Left hindlimb (tissue), 1 donor: ENCODE results near the gene FUT8.
"Not testable (repeated sequence)": the region's sequence is repeated elsewhere in the genome, so short reads cannot be mapped to it uniquely, and the experiment has no call there.

Experiments used
- DNase-seq: peaks from one replicate; pipeline ENCODE4 v3.0.0-alpha.2; 2018

FUT8 gene

GRCh38 chr14:65628664-65629063 is 216.1 kb downstream of the FUT8 start:
- DNase-seq: no peak

- DNase-seq: no peak
Observed at GRCh38 chr14:65631040-65631439, 218.5 kb downstream of the FUT8 start.

DNA sequence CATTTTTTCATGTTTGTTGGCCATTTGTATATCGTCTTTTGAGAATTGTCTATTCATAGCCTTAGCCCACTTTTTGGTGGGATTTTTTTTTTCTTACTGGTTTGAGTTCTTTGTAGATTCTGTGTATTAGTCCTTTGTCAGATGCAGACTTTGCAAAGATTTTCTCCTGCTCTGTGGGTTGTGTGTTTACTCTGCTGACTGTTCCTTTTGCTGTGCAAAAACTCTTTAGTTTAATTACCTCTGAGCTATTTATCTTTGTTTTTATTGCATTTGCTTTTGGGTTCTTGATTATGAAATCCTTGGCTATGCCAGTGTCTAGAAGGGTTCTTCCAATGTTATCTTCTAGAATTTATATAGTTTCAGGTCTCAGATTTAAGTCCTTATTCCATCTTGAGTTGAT is 220.0 kb downstream of the FUT8 start:
- DNase-seq: no peak

- DNase-seq: not testable (repeated sequence)
Observed at GRCh38 chr14:65633666-65634065, 221.1 kb downstream of the FUT8 start.

- no peak for DNase-seq
Observed at GRCh38 chr14:65637780-65638179, 225.2 kb downstream of the FUT8 start.

DNA sequence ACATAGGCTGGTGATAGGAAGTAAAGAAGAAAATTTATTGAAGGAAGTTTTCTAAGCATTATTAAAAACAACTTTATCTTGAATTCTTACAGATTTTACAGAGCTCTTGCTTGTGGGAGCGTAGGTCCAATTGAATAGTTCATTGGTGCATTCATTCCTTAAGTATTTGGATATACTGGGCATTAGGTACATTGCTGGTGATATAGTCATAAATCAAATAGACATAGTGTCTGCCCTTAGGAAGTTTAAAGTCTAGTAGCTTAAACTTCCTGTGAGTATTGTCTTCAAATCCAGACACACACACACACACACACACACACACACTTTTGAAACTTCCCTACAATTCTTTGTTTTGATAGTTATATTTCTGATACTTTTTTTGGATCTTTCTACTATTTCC is 226.7 kb downstream of the FUT8 start:
- DNase-seq: no peak

- DNase-seq: peak; percentile 28
Observed at GRCh38 chr14:65650826-65651225, 238.3 kb downstream of the FUT8 start.

GRCh38 chr14:65656554-65656953 is 244.0 kb downstream of the FUT8 start:
- no peak for DNase-seq

DNA sequence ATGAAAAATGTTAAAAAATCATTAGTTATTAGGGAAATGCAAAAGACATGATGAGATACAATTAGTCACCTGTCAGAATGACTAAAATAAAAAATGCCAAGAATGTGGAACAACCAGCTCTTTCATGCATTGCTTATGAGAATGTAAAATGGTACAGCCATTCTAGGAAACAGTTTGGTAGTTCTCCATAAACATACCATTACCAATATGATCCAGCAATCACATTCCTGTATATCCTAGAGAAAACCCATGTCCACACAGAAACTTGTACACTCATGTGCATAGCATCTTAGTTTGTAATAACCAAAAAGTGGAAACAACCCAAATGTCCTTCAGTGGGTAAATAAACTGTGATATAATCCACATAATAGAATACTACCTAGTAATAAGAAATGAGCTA is 245.7 kb downstream of the FUT8 start:
- no peak for DNase-seq

GRCh38 chr14:65661865-65662264 is 249.3 kb downstream of the FUT8 start:
- DNase-seq: no peak

GRCh38 chr14:65664436-65664835 is 251.9 kb downstream of the FUT8 start:
- DNase-seq: no peak

GRCh38 chr14:65676361-65677014 is 264.0 kb downstream of the FUT8 start:
- no peak for DNase-seq

DNA sequence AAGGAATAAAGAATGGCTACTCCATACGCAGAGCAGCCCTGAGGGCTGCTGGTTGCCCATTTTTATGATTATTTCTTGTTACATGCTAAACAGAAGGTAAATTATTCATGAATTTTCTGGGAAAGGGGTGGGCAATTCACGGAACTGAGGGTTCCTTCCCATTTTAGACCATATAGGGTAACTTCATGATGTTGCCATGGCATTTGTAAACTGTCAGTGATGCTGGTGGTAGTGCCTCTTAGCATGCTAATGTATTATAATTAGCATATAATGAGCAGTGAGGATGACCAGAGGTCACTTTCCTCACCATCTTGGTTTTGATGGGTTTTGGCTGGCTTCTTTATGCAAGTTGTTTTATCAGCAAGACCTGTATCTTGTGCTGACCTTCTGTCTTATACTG is 273.0 kb downstream of the FUT8 start:
- no peak for DNase-seq

DNA sequence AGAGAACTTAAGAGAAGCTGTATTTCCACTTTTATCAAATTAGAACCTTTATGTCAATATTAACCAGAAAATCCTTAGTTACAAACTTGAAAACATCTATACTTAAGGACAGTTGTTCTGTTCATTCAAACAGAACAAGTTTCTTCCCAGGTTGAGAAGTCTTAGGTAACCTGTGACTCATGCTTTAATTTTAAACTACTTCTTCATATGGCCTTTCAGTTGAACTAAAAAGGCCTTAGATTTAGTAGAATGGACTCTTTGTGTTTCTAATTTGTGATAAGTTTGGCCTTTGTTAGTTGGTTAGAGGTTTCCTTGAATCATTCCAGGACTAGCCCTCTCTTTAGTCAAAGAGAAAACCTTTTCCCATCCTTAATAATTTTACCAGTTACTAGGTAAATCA is 274.2 kb downstream of the FUT8 start:
- DNase-seq: no peak

- no peak for DNase-seq
Observed at GRCh38 chr14:65689070-65689469, 276.5 kb downstream of the FUT8 start.

- DNase-seq: not testable (repeated sequence)
Observed at GRCh38 chr14:65692566-65692965, 280.0 kb downstream of the FUT8 start.

DNA sequence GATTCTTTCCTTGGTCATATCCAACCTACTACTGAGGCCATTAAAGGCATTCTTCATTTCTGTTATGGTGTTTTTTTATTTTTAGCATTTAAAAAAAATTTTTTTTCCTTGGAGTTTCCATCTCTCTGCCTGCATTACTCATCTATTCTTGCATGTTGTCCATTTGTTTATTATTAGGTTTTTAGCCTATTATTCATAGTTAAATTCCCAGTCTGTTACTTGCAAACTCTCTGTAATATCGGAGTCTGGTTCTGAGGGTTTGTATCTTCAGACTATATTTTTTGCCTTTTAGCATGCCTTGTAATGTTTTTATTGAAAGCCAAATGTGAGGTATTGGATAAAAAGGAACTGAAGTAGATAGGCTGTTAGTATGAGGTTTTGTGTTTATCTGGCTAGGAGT is 284.3 kb downstream of the FUT8 start:
- no peak for DNase-seq

- DNase-seq: no peak
Observed at GRCh38 chr14:65703521-65703920, 291.0 kb downstream of the FUT8 start.

DNA sequence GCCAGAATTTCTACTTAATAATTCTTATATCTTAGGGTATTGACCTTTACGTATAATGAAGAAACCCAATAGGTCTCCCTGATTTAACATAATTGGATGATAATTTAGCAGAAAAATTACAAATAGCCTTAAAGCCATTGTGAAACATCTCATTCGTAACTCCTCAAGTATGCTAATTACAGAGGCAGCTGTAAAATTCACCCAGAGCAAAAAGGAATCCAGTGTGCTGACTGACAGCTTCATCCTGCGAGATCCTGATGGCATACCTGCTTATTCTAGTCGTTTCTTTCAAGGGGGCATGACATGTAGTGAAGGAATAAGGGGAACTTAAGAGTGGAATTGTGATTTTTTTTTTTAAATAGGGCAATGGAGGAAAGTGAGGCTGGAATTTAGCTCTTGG is 291.5 kb downstream of the FUT8 start:
- DNase-seq: no peak

DNA sequence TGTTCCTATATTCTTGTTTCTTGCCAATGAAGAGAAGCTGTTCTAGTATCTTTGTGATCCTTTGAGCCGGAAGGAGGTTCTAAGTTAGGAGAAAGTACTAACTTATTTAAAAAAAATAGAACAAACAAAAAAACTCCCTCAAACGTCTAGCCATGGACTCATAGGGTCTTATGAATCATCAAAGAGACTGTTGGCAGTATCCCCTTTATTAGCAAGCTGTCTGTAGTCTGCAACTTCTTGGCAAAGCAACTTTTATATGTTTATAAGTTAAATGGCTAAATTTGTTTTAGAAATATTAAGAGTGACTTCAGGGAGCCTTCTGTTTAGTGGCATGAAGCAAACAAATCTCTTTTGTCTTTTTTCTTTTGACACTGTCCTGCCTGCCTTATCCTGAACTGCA is 291.9 kb downstream of the FUT8 start:
- DNase-seq: no peak

- DNase-seq: no peak
Observed at GRCh38 chr14:65704850-65705249, 292.3 kb downstream of the FUT8 start.

DNA sequence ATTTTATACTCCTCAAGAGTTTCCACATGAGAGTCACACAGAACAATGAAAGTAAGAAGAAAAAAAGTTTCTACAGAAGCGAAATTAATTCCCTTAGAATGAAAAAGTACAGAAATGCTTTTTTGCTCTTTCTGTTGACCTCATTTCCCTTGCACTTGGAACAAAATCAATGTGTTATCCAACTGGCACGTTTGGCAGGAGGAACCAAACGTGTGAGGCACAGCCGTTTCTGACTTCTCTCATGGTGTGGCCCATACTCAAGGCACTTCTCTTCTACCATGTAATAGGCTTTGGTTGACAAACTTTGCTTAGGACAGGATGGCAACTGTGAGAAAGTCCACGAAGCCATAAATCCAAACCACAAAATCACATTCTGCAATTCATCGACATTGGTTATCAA is 297.0 kb downstream of the FUT8 start:
- DNase-seq: no peak

- not testable (repeated sequence) for DNase-seq
Observed at GRCh38 chr14:65716813-65717212, 304.3 kb downstream of the FUT8 start.

- not testable (repeated sequence) for DNase-seq
Observed at GRCh38 chr14:65717384-65717915, 304.9 kb downstream of the FUT8 start.

DNA sequence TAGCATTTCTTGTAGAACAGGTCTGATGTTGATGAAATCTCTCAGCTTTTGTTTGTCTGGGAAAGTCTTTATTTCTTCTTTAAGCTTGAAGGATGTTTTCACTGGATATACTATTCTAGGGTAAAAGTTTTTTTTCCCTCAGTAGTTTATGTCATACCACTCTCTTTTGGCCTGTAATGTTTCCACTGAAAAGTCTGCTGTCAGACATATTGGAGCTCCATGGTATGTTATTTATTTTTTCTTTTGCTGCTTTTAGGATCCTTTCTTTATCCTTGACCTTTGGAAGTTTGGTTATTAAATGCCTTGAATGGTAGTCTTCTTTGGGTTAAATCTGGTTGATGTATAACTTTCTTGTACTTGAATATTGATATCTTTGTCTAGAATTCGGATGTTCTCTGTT is 306.1 kb downstream of the FUT8 start:
- no peak for DNase-seq
